Prostate gland (tissue), 2 donors: Measurements from ENCODE around the gene WDFY4.

Experiments used
- POLR2A ChIP-seq: fragments of 450-650 bp; IDR thresholded peaks from one replicate; pipeline ENCODE4 v1.6.1; 2016; ENCODE audit warnings: antibody characterized with exemption, mild to moderate bottlenecking
- POLR2AphosphoS5 ChIP-seq: sonication (generic); formaldehyde crosslinking; IDR thresholded peaks from one replicate; pipeline ENCODE4 v1.6.1; 2017; ENCODE audit warnings: antibody characterized with exemption
- TF ChIP-seq, protein P1 (sequence below), 4 experiments: fragments of 200-600 bp in 2 of 4; fragments of 450-650 bp in 2 of 4; sonication (generic) in 2 of 4; IDR thresholded peaks; 1 replicate in 3 of 4; 2 replicates in 1 of 4; pipeline ENCODE4 v1.5.1; 2016 to 2019; ENCODE audit warnings: antibody characterized with exemption in 4 of 4, mild to moderate bottlenecking in 2 of 4, moderate library complexity in 2 of 4

- TF ChIP-seq, protein P1, sequence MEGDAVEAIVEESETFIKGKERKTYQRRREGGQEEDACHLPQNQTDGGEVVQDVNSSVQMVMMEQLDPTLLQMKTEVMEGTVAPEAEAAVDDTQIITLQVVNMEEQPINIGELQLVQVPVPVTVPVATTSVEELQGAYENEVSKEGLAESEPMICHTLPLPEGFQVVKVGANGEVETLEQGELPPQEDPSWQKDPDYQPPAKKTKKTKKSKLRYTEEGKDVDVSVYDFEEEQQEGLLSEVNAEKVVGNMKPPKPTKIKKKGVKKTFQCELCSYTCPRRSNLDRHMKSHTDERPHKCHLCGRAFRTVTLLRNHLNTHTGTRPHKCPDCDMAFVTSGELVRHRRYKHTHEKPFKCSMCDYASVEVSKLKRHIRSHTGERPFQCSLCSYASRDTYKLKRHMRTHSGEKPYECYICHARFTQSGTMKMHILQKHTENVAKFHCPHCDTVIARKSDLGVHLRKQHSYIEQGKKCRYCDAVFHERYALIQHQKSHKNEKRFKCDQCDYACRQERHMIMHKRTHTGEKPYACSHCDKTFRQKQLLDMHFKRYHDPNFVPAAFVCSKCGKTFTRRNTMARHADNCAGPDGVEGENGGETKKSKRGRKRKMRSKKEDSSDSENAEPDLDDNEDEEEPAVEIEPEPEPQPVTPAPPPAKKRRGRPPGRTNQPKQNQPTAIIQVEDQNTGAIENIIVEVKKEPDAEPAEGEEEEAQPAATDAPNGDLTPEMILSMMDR (IDR thresholded peaks at IDR 0.05) = no peak
- no peak for TF ChIP-seq POLR2AphosphoS5
- TF ChIP-seq POLR2A = no peak
Observed at GRCh38 chr10:48711830-48712229, 27.2 kb downstream of the WDFY4 start.
